ENCODE results near the gene LRRC4C.
"Not testable (repeated sequence)": the region's sequence is repeated elsewhere in the genome, so short reads cannot be mapped to it uniquely, and the experiment has no call there.

The LRRC4C gene

DNA sequence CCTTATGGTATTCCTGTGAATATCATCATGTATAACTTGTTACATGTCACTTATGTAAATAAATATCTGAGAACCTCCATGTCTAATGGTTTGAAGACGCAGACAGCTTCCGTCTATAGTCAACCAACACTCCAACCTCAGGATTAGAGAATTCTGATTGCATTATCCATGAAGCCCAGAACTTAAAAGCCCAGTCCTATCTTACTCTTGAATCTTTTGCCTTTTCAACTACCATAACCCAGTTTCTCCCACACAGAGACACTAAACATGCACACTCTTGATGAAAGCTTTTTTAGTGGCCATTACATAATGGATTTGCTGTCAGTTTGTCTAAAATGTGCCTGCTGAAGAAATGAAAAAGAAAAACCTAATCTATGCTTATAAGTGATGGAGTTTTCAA, 1219.2 kb downstream of the LRRC4C start:
- no peak for DNase-seq (ENCODE audit: low read depth, low spot score)

DNA sequence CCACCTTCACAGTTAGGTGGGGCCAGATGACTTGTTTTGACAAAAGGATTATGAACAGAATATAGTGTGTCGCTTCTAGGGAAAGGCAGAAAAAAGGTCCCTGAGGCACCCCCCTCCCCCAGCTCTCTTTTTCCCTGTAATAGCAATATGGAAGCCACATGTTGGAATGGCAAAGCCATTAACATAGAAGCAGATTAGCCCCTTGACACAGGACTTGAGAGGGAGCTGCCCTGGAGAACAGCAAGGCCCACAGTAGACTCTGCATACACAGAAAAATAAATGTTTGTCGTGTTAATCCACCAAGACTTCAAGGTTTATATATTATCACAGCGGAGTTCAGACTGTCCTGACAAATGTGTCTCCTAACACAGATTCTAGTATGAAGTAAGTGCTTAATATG, 1222.9 kb downstream of the LRRC4C start:
- DNase-seq (ENCODE audit: low read depth, low spot score), result no peak

DNA sequence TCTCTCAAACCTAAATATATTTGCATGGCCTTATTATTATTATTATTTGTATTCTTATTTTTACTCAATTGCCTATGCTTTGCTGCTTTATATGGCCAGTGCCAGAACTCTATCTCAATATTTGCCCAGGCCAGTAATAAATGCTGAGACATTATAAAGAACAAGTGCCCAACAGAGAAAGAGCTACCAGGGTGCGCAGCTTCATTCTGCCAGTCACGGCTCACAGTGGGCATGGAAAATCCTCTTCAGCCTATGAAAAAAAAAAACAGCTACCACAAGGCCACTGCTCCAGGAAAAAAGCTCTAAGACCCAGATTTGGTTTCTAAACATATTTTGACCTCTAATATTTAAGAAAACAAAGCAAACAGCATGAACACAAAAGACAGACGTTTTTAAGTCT, 1223.6 kb downstream of the LRRC4C start:
- DNase-seq (ENCODE audit: low read depth, low spot score), result no peak

DNA sequence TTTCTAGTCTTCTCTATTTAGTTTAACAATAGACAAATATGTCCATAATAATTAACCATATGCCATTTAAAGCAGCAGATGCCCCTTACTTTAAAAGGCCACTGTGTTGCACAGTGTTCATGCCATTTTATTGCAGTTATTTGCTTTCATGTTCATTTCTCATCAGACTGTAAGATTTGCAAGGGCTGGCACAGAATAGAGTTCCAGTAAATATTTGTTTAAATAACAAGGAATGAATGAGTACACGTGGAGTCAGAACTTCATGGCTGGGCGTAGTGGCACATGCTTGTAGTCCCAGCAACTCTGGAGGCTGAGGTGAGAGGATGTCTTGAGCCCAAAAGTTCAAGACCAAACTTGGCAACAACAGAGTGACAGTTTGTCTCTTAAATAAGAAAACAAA, 1228.6 kb downstream of the LRRC4C start:
- DNase-seq (ENCODE audit: low read depth, low spot score), result no peak

DNA sequence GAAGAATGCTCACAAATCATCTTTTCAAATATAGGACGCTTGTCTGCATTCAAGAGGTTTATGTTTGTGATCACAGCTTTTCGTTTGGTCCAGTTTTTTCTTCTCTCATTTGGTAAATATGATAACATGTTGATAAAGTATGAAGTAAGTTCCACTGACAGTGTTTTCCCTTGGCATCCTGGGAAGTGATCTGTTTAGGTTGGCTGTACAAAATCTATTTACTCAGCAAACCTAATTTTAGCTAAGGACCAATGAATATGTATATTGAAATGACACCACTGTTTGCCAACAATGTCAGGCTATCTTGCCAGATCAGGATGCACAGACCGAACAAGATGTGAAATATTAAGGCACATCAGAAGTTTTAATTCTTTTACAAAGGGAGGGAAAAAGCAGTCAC, 1230.8 kb downstream of the LRRC4C start:
- no peak for DNase-seq (ENCODE audit: low read depth, low spot score)

DNA sequence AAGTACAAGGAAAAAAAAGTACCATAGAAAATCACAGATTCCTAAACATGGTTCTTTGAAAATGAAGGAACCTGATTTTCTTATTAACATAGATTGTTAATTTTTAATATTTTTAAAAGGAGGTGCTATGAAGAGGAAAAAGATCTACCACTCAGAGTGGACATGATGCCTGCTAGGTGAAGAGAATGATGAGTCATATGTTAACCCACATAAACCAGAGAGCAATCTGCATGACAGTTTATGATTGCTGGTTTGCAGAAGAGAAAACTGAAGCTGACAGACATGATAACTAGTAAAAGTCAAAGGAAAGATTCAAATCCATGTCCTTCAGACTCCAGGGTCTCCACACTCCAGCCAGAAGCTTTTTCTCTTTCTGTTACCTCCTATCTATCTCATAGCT, 1231.7 kb downstream of the LRRC4C start:
- no peak for DNase-seq (ENCODE audit: low read depth, low spot score)

DNA sequence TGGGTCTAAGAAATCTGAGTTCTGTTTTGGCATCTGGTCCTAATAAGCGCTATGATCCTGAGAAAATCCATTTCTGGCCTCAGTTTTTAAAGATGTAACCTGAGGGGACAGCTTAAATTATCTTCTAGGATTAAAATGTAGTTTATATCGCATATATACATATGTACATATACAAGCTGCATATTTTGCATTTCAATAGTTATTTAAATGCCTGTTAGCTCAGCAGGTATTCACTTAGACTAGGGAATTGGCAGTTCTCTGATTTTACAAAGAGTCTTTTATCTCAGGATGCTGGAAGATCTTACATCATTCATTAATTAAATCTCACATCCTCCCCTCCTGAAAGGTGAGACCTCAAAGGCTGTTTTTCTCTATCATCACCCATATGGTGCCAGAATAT, 1232.8 kb downstream of the LRRC4C start:
- DNase-seq (ENCODE audit: low read depth, low spot score), result no peak

DNA sequence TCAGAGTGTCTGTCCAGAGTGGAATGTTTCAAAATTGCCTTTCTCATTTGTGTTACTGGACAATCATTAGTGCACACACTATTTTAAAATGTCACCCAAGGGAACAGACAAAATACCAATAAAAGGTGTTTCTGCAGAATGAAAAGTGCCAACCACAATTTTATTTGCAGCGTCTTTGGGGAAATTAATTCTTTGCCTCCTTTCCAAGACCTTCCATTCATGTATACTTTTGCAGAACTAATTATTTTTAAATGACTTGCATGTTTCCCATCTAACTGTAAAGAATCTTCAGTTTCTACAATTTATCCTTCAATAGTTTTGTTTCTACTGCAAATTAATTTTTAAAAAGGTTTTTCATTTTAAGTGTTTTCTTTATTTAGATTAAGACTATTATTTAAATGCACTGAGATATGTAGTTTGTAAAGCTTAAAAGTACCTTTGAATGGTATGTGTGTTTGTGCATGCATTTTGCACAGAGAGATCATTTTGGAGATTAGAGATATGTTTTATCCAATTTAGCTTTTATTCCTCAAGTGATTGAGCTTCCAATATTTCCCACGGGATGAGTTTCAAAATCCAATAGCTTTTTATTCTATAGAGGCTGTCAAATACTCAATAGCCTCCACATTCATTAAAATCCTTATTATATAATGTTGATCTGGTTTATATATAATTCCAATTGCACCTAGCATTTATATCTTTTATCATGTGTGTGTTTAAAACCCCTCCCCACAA, 1235.7 kb downstream of the LRRC4C start:
- no peak for DNase-seq (ENCODE audit: low read depth, low spot score)

DNA sequence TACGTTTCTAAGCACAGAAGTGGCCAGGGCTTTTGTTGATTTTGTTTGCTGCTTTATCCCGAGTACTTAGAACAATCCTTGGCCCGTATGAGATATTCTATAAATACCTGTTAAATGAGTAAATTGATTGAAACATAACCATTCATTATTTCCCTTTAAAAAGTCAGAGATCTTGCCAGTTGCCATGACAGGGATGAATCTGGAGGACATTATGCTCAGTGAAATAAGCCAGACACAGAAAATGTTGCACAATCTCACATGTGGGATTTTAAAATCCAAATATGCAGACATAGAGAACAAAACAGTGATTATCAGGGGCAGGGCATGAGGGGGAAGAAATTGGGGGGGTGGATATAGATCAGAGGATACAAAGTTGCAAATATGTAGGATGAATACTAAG, 1240.1 kb downstream of the LRRC4C start:
- DNase-seq (ENCODE audit: low read depth, low spot score), result no peak

DNA sequence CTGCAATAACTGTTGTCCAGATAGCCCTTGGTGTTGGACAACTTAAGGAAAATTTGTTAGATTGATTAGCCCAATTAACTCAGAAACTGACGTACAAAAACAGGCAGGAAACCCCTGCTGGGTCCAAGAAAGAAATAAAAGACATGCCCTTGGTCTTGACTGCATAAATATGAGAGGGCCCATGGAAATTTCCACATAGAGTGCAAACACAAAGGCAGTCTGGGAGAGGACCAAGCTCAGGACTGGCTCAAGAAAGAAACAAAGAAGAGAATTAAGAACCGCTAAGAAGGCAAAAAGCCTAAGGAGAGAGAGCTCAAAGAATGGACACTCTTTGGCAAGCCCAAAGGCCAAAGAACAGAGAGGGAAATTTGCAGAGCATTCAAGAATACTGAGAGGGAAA, 1243.9 kb downstream of the LRRC4C start:
- no peak for DNase-seq (ENCODE audit: low read depth, low spot score)

DNA sequence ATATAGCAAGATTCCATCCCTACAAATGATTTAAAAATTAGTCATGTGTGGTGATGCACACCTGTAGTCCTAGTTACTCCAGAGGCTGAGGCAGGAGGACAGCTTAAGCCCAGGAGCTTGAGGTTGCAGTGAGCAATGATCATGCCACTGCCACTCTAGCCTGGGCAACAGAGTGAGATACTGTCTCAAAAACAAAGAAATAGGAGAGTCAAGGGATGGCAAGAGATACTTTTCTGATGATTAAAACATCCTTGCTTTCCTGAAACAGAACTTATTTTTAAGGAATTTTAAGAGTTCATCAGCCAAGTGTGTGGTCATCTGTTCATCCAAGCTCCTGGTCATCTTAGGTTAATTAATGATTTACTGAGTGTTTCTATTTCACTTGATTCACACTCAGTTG, 1252.0 kb downstream of the LRRC4C start:
- no peak for DNase-seq (ENCODE audit: low read depth, low spot score)

DNA sequence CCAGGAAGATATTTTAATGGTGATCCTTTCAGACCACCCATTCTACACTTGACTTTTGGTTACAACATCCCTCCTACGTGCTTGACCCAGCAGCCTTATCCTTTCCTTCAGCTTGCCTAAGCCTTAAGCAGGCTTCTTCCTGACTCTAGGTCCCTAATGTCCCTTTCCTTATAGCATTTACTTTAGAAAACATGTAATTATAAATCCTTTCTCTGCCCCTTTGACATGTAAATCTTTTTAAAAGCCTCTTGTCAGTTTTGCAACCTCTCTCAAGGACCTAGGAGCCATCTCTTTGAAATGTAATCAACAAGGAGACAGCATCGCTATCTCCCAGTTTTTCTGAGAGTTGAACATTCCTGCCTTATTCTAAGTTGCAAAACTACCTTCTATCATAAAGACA, 1255.2 kb downstream of the LRRC4C start:
- DNase-seq (ENCODE audit: low read depth, low spot score), result no peak

DNA sequence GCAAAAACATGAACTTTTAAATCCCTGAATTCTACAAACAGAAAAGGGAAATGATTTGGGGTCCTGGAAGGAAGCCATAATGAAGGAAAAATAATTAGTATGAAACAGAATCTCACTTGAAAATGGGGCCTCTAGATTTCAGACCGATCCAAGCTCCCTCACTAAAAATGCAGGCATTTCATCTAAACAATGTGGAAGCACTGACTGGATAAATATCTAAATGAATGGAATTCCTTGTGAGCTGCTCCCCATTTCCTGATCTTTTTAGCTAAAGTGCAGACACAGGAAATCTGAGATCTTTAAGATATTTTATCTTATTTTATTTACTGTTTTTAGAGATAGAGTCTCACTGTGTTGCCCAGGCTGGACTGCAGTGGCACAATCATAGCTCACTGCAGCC, 1255.8 kb downstream of the LRRC4C start:
- DNase-seq (ENCODE audit: low read depth, low spot score), result no peak

DNA sequence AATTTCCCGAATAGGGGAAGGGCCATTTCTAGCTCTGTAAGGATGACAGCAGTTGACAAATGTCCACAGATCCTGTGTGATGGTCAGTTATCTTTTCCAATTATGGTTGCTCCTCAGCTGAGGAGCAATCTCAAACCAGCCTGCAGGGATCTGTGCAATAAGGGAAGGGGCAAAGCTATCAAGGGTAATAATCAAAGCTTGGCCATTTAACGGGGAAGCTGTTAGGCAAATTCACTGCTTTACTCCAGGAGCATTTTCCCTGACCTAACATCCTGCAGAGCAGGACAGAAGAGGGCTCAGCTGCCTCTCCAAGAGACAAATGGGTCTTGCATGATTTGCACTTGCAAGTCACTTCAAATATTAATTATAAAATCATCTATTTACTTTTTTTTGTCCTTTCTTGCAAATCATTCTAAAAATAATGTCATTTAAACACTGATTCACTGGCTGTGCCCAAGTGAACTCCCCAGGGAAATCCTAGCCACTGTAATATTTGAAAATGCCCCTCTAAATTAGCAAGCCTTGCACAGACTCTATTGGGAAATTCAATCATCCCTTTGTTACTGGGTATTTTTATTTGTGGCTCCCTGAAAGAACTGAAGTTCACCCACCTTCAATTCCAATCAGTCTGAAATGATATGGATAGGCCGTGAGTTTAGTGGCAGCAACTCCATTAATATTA, 1256.7 kb downstream of the LRRC4C start:
- no peak for DNase-seq (ENCODE audit: low read depth, low spot score)

DNA sequence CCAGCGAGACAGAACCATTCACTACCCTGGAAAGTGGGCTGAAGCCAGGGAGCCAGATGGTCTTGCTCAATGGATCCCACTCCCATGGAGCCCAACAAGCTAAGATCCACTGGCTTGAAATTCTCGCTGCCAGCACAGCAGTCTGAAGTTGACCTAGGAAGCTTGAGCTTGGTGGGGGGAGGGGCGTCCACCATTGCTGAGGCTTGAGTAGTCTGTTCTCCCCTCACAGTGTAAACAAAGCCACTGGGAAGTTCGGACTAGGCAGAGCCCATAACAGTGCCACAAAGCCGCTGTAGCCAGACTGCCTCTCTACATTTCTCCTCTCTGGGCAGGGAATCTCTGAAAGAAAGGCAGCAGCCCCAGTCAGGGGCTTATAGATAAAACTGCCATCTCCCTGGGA, 1266.9 kb downstream of the LRRC4C start:
- DNase-seq (ENCODE audit: low read depth, low spot score), result not testable (repeated sequence)

DNA sequence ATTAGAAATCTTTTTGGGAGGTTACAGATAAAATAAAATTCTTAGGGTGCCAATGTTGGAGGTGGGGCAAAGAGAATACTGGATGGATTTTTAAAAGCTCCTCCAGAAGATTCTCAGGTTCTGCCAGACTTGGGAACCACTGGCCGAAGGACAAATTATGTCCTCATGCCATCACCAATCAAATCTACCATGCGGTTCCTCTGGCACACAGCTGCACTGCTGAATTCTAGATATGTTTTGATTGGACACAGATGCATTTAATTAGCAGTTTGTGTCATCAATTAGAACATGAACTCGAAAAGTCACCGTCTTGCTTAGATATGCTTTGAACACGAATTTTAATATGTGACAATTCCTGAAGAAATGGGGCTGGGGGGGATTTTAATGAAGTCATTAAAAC, 1269.2 kb downstream of the LRRC4C start:
- no peak for DNase-seq (ENCODE audit: low read depth, low spot score)

DNA sequence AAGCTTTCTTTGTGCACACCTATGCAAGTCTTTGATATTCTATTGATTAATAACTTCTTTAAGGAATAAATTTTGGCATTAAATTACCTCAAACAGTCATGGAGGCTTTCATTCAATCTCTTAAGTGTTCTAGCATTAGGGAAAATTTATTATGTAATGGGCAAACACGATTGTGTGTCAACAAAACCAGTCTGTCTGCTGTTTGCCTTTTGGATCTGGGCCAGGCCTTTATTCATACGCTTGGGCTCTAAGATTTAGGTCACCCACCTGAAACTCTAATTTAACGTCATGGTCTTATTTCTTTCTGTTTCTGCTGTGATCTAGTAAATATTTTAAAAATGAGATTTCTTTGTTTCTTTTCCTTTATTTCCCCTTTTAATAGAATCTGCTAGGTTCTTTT, 1270.6 kb downstream of the LRRC4C start:
- no peak for DNase-seq (ENCODE audit: low read depth, low spot score)

DNA sequence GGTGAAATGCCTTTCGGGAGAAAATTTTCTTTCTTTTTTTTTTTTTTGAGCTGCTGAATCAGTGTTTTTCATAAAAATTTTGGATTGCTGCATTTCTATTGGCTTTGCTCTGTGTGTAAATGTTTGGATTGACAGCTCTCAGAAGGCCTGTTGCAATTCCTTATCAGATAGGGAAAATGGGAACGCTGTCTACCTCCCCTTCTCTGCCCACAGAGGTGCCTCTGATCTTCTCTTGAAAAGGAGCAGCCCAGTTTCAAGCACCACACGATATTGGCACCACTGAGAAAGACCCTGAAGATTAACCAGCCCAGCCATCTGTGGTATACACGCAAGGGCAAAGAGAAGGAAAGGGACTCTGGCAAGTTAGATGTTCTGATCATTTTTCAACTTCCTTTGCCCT, 1272.2 kb downstream of the LRRC4C start:
- no peak for DNase-seq (ENCODE audit: low read depth, low spot score)

DNA sequence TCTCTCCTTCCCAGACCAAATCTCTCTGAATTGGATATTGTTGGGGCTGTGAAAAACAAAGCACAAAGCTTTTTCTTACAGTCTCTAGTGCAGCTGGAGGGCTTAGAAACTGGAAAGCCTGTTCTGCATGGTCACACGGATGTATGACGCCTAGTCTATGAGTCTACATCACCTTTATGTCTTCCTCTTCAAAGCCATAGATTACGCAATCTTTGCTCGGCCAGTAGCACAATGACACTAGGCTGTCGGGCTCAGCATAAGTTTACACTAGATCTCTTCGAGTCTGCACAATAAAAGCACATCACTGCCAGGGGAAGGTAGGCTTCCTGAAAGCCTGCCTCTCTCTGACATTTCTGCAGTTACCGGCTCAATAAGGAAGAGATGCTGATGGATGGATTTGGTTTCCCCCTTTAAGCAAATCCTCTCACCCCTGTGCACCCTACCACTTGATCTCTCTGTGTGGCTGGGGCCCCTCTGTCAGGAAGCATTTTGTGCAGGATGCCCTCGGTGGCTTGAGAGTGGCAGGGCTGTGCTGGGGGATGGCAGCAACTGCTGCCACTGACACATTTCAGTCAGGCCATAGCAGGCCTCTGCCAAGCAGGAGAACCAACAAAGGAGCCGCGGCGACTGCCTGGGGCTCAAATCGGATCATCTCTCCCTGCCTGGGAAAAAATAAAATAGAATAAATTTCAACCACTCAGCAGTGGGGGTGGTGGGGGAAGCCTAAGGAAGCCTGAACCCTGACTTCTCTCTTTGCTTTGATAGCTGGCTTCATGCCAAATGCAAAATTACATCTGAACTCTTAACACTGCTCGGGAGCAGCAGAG, 1272.8 kb downstream of the LRRC4C start:
- DNase-seq (ENCODE audit: low read depth, low spot score), result no peak

DNA sequence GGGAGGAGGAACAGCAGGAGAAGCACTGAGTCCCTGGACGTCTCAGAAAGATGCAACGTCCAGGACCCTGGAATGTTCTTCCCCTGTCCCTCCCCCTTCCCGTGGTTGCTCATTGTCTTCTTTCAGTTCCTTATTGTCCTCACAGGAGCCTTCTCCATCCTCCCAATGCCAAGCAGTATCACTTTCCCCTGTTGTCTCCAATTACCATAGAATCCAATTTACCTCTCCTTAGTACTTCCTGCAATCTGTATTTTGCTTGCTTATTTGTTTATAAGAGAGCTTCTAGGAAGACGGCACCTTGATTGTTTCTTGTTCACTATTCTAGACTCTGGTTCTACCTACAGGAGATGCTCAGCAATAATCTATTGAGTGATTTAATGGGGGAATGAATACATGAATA, 1273.7 kb downstream of the LRRC4C start:
- no peak for DNase-seq (ENCODE audit: low read depth, low spot score)

DNA sequence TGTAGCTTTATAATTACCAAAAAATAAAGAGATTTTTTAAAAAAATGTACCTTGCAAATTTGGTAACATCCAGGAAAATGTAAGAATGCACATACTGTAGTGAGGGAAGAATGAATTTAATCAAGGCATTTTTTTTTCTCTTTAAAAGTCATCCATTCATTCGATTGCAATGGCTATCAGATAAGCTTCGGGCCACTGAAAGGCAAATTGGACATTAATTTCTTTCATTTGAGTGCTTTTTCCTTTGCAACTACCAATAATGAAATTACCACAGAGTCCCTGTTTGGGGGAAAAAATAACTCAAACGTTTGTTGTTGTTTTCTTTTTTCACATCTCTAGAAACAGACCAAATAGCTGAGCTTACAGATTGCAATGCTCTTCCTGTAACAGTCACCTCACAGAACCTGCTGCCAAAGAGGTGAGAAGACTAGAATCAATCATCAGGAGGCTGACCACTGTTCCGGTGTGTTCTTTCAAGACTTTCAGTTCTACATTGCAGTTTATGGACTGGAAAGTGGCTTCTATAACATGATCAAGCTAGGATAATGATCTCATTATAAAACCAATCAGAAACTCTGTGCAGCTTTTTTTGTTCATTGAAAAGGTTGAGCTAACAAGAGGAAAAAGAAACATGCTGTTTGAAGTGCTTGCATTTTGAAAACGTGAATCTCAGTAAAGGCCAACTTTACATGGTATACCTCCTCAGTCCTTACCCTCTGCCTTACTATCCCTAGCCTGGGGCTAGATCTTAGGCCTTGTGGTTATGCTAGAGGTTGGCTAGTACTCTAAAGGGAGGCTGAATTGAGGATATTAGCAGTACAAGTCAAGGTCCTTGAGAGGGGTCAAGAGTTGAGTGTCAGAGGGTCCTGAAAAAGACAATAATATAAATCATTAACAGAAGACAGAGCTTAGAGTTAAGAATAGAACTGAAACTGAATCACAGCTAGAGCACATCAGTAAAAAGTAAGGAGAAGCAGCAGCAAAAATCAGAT, 1276.1 kb downstream of the LRRC4C start:
- DNase-seq (ENCODE audit: low read depth, low spot score), result no peak
